HepG2 (cell line): ENCODE measurements around the gene SLC51B. TPM values are rescaled to one million over a fixed set of nuclear protein-coding genes. Genes with fewer than 3 reads are reported as not detected.

Experiments
- BORCS8-MEF2B ChIP-seq: sonication (generic); formaldehyde crosslinking; IDR thresholded peaks from 2 replicates; pipeline ENCODE4 v1.8.0; 2022; ENCODE audit warnings: mild to moderate bottlenecking, missing genetic modification reagents
- CBX2 ChIP-seq, 2 experiments: fragments of 200-600 bp in 1 of 2; sonication (generic); formaldehyde crosslinking in 1 of 2; IDR thresholded peaks; 2 replicates each; pipeline versions ENCODE4 v1.7.0 to v1.8.1; 2018 to 2022; ENCODE audit warnings: low read depth in 2 of 2, low read length in 1 of 2, mild to moderate bottlenecking in 1 of 2, missing genetic modification reagents in 1 of 2
- DR1 ChIP-seq: sonication (generic); formaldehyde crosslinking; IDR thresholded peaks from 2 replicates; pipeline ENCODE4 v1.8.0; 2021; ENCODE audit warnings: mild to moderate bottlenecking, missing genetic modification reagents, inconsistent platforms
- E2F1 ChIP-seq: sonication (generic); formaldehyde crosslinking; IDR thresholded peaks from 2 replicates; pipeline ENCODE4 v1.5.0; 2020; ENCODE audit warnings: missing genetic modification reagents
- FOXC1 ChIP-seq: sonication (generic); formaldehyde crosslinking; IDR thresholded peaks from 2 replicates; pipeline ENCODE4 v1.8.0; 2022; ENCODE audit warnings: mild to moderate bottlenecking, missing genetic modification reagents, borderline replicate concordance
- FOXP4 ChIP-seq: sonication (generic); formaldehyde crosslinking; IDR thresholded peaks from 2 replicates; pipeline ENCODE4 v1.4.0; 2020; ENCODE audit warnings: missing genetic modification reagents
- JDP2 ChIP-seq: sonication (generic); formaldehyde crosslinking; IDR thresholded peaks from 2 replicates; pipeline ENCODE4 v1.8.1; 2022; ENCODE audit warnings: missing genetic modification reagents, borderline replicate concordance
- REPIN1 ChIP-seq: sonication (generic); formaldehyde crosslinking; IDR thresholded peaks from 2 replicates; pipeline ENCODE4 v1.8.0; 2022; ENCODE audit warnings: missing genetic modification reagents, low read depth, mild to moderate bottlenecking, borderline replicate concordance
- ZFX ChIP-seq: sonication (generic); formaldehyde crosslinking; IDR thresholded peaks from 2 replicates; pipeline ENCODE4 v1.4.0; 2020; ENCODE audit warnings: mild to moderate bottlenecking, low read depth, missing genetic modification reagents, moderate library complexity
- ZNF687 ChIP-seq: sonication (generic); formaldehyde crosslinking; IDR thresholded peaks from 2 replicates; pipeline ENCODE4 v1.5.1; 2020; ENCODE audit warnings: mild to moderate bottlenecking, missing genetic modification reagents, moderate library complexity
- ZNF761 ChIP-seq: sonication (generic); formaldehyde crosslinking; conservative IDR thresholded peaks from 2 replicates; pipeline ENCODE4 v1.4.0; 2020; ENCODE audit warnings: mild to moderate bottlenecking, missing genetic modification reagents
- polyA plus RNA-seq, 8 experiments: library from polyadenylated mRNA; depleted of rRNA in 3 of 8; stranded (reverse) in 7 of 8; unstranded in 1 of 8; fragments of >200 nt; fragmentation: Illumina TruSeq in 4 of 8; extraction: Trizol in 4 of 8; gene quantifications; 2 replicates each; pipeline versions ENCODE4 v1.2.1 to v1.2.3, GENCODE V29; 2011 to 2016; ENCODE audit warnings: low read depth in 4 of 8, missing spikeins in 1 of 8, mixed read lengths in 1 of 8; ENCODE audit not compliant: insufficient read depth in 1 of 8
- total RNA-seq, 5 experiments: library from RNA; depleted of rRNA; stranded (reverse); fragments of >200 nt; fragmentation: Illumina TruSeq; extraction: Trizol; gene quantifications; 2 replicates each; pipeline ENCODE4 v1.2.3, GENCODE V29; 2016; ENCODE audit warnings: low read depth in 1 of 5
- TF ChIP-seq, protein P1 (sequence below), 2 experiments: IDR thresholded peaks; 2 replicates each; pipeline ENCODE4 v1.6.1; 2011 to 2012; ENCODE audit warnings: low read length in 2 of 2, borderline replicate concordance in 1 of 2, low read depth in 1 of 2, mild to moderate bottlenecking in 1 of 2, moderate library complexity in 1 of 2
- TF ChIP-seq, protein P2 (sequence below): sonication (generic); formaldehyde crosslinking; IDR thresholded peaks from 2 replicates; pipeline ENCODE4 v1.4.0; 2020; ENCODE audit warnings: missing genetic modification reagents

Gene SLC51B
- total and polyA plus RNA-seq, 2 of the 13 experiments (the other 11 are each of a cell fraction or from before 2014, with no cell fraction given), result 14.9 to 17.1 TPM

- TF ChIP-seq, protein P1, sequence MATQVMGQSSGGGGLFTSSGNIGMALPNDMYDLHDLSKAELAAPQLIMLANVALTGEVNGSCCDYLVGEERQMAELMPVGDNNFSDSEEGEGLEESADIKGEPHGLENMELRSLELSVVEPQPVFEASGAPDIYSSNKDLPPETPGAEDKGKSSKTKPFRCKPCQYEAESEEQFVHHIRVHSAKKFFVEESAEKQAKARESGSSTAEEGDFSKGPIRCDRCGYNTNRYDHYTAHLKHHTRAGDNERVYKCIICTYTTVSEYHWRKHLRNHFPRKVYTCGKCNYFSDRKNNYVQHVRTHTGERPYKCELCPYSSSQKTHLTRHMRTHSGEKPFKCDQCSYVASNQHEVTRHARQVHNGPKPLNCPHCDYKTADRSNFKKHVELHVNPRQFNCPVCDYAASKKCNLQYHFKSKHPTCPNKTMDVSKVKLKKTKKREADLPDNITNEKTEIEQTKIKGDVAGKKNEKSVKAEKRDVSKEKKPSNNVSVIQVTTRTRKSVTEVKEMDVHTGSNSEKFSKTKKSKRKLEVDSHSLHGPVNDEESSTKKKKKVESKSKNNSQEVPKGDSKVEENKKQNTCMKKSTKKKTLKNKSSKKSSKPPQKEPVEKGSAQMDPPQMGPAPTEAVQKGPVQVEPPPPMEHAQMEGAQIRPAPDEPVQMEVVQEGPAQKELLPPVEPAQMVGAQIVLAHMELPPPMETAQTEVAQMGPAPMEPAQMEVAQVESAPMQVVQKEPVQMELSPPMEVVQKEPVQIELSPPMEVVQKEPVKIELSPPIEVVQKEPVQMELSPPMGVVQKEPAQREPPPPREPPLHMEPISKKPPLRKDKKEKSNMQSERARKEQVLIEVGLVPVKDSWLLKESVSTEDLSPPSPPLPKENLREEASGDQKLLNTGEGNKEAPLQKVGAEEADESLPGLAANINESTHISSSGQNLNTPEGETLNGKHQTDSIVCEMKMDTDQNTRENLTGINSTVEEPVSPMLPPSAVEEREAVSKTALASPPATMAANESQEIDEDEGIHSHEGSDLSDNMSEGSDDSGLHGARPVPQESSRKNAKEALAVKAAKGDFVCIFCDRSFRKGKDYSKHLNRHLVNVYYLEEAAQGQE (IDR thresholded peaks at IDR 0.05; ENCODE audit: borderline replicate concordance in 1 of 2, low read depth in 1 of 2, low read length in 2 of 2), result no peak
- TF ChIP-seq ZFX, result peak; percentile 61
- 0 out of 2 replicates have a peak, but pooled peaks have one; percentile 42 for TF ChIP-seq FOXC1 (CRISPR knock-in tag)
- TF ChIP-seq, protein P2, sequence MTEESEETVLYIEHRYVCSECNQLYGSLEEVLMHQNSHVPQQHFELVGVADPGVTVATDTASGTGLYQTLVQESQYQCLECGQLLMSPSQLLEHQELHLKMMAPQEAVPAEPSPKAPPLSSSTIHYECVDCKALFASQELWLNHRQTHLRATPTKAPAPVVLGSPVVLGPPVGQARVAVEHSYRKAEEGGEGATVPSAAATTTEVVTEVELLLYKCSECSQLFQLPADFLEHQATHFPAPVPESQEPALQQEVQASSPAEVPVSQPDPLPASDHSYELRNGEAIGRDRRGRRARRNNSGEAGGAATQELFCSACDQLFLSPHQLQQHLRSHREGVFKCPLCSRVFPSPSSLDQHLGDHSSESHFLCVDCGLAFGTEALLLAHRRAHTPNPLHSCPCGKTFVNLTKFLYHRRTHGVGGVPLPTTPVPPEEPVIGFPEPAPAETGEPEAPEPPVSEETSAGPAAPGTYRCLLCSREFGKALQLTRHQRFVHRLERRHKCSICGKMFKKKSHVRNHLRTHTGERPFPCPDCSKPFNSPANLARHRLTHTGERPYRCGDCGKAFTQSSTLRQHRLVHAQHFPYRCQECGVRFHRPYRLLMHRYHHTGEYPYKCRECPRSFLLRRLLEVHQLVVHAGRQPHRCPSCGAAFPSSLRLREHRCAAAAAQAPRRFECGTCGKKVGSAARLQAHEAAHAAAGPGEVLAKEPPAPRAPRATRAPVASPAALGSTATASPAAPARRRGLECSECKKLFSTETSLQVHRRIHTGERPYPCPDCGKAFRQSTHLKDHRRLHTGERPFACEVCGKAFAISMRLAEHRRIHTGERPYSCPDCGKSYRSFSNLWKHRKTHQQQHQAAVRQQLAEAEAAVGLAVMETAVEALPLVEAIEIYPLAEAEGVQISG (CRISPR knock-in tag), result no peak
- no peak for TF ChIP-seq FOXP4 (CRISPR knock-in tag)
- TF ChIP-seq DR1 (CRISPR knock-in tag), result no peak
- TF ChIP-seq ZNF687 (CRISPR knock-in tag), result peak; percentile 54
- peak; percentile 44; the same call in 1 of the 2 replicates for TF ChIP-seq BORCS8-MEF2B (CRISPR knock-in tag)
- TF ChIP-seq JDP2 (CRISPR knock-in tag), result no peak
- no peak for TF ChIP-seq ZNF761 (CRISPR knock-in tag)
- no peak for TF ChIP-seq CBX2 (IDR thresholded peaks at IDR 0.05; ENCODE audit: low read depth, low read length)
- no peak for TF ChIP-seq CBX2 (CRISPR knock-in tag; IDR thresholded peaks at IDR 0.05; ENCODE audit: low read depth)
- no peak for TF ChIP-seq E2F1 (CRISPR knock-in tag)
- no peak for TF ChIP-seq REPIN1 (CRISPR knock-in tag)
Observed at GRCh38 chr15:65087873-65088642, 42.9 kb downstream of the SLC51B start (continued).
